Measurements from ENCODE around the gene ECSCR. TPM values are rescaled to one million over a fixed set of nuclear protein-coding genes. Genes with fewer than 3 reads are reported as not detected.

The ECSCR gene
- total RNA-seq, 1 experiment from 2014 or later, result not detected

- H3K4me1 Mint-ChIP-seq (ENCODE audit: low read depth, unreplicated experiment), result no peaks in the 10 kb centered on the region
- no peaks in the 10 kb centered on the region for H3K36me3 Mint-ChIP-seq (ENCODE audit: insufficient read depth, unreplicated experiment)
- no peak within 1 kb of the TSS for H3K27ac Mint-ChIP-seq (ENCODE audit: unreplicated experiment)
- intact Hi-C loops (cut with micrococcal nuclease; ENCODE audit: unreplicated experiment), result no loop called here
- H3K27me3 Mint-ChIP-seq (ENCODE audit: unreplicated experiment), result peaks cover 40% of the 10 kb centered on the region
- no TSS peak for BruUV-seq (replicated peaks)
- TF ChIP-seq, protein P1, sequence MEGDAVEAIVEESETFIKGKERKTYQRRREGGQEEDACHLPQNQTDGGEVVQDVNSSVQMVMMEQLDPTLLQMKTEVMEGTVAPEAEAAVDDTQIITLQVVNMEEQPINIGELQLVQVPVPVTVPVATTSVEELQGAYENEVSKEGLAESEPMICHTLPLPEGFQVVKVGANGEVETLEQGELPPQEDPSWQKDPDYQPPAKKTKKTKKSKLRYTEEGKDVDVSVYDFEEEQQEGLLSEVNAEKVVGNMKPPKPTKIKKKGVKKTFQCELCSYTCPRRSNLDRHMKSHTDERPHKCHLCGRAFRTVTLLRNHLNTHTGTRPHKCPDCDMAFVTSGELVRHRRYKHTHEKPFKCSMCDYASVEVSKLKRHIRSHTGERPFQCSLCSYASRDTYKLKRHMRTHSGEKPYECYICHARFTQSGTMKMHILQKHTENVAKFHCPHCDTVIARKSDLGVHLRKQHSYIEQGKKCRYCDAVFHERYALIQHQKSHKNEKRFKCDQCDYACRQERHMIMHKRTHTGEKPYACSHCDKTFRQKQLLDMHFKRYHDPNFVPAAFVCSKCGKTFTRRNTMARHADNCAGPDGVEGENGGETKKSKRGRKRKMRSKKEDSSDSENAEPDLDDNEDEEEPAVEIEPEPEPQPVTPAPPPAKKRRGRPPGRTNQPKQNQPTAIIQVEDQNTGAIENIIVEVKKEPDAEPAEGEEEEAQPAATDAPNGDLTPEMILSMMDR (IDR thresholded peaks at IDR 0.05; ENCODE audit: unreplicated experiment), result no peak
- no peak for DNase-seq
- CTCF ChIA-PET, result no interaction called here
- no peaks in the 10 kb centered on the region for H3K9me3 Mint-ChIP-seq (ENCODE audit: low read depth, unreplicated experiment)
- H3K4me3 Mint-ChIP-seq (ENCODE audit: low read depth, unreplicated experiment), result no peak within 1 kb of the TSS
Observed at GRCh38 chr5:139470821-139471300, 8.3 kb upstream of the ECSCR start, which contains the start of gene SMIM33. SMIM33 (plus strand) TSS chr5:139471004; CDS start chr5:139471122, 118 bp downstream.

DNA sequence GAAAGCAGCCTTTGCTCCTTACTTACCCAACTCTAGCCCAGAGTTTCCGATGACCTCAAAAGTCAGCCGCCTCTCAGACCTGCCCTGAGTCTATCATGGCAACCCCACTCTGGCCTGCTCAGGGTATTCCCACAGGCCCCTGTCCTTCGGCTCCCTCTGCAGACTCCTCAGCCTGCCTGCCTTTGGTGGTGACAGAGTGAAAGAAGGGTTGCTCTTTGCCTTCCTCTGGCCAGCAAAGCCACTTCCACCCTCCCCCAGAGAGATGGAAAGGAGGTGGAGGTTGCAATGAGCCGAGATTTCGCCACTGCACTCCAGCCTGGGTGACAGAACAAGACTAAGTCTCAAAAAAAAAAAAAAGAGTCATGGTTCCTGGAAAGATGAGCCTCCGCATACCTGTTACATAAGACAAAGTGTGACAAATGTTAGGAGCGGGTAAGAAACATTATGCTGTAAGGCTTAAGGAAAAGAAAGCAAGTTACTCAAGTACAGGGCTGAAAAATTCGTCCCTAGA, 5.9 kb upstream of the ECSCR start:
- H3K27me3 Mint-ChIP-seq (ENCODE audit: unreplicated experiment), result peaks cover 40% of the 10 kb centered on the region
- TF ChIP-seq, protein P1 (IDR thresholded peaks at IDR 0.05; ENCODE audit: unreplicated experiment), result no peak
- CTCF ChIA-PET, result no interaction called here

DNA sequence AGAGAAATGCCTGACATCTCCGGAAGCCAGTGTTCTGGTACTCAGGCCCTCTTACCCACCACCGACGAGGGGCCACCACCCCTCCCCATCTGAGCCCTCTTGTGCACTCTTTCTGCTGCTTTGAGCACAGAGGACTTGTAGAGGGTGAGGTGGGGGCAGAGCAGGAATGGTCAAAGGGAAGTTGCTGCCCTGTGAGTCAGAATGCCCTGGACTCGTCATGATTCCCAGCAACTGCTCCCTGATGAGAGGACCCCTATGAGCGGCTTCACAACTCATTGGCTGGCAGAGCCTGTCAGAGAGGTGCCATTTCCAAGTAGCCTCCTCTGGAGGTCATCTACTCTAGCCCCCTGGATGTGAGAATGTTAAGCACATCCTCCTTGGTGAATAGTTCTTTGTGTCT, 845 bp downstream of the ECSCR start:
- H3K4me3 Mint-ChIP-seq (ENCODE audit: low read depth, unreplicated experiment), result no peak overlapping the region
- TF ChIP-seq, protein P1 (IDR thresholded peaks at IDR 0.05; ENCODE audit: unreplicated experiment), result no peak
- H3K9me3 Mint-ChIP-seq (ENCODE audit: low read depth, unreplicated experiment), result no peaks in the 10 kb centered on the region
- CTCF ChIA-PET, result interaction anchor here (1.5 kb wide), 1 partner anchor 21 kb away, joined by 5 read pairs; the partner anchor contains the start of gene STING1
- no peaks in the 10 kb centered on the region for H3K36me3 Mint-ChIP-seq (ENCODE audit: insufficient read depth, unreplicated experiment)
- peaks cover 12% of the 10 kb centered on the region for H3K4me1 Mint-ChIP-seq (ENCODE audit: low read depth, unreplicated experiment)
- no peak for DNase-seq
- H3K27ac Mint-ChIP-seq (ENCODE audit: unreplicated experiment), result no peak overlapping the region
- intact Hi-C loops (cut with micrococcal nuclease; ENCODE audit: unreplicated experiment), result no loop called here
- no peaks in the 10 kb centered on the region for H3K27me3 Mint-ChIP-seq (ENCODE audit: unreplicated experiment)
- BruUV-seq (replicated peaks), result no TSS peak

More for the DNA sequence above, 5.9 kb upstream of the ECSCR start:
- H3K27ac Mint-ChIP-seq (ENCODE audit: unreplicated experiment), result no peak overlapping the region
- H3K4me1 Mint-ChIP-seq (ENCODE audit: low read depth, unreplicated experiment), result no peaks in the 10 kb centered on the region
- no TSS peak for BruUV-seq (replicated peaks)
- DNase-seq, result no peak
- H3K9me3 Mint-ChIP-seq (ENCODE audit: low read depth, unreplicated experiment), result no peaks in the 10 kb centered on the region
- intact Hi-C loops (cut with micrococcal nuclease; ENCODE audit: unreplicated experiment), result no loop called here
- H3K36me3 Mint-ChIP-seq (ENCODE audit: insufficient read depth, unreplicated experiment), result no peaks in the 10 kb centered on the region
- H3K4me3 Mint-ChIP-seq (ENCODE audit: low read depth, unreplicated experiment), result no peak overlapping the region

- peaks cover 12% of the 10 kb centered on the region for H3K4me1 Mint-ChIP-seq (ENCODE audit: low read depth, unreplicated experiment)
- H3K4me3 Mint-ChIP-seq (ENCODE audit: low read depth, unreplicated experiment), result no peak overlapping the region
- CTCF ChIA-PET, result interaction anchor here (1.5 kb wide), 1 partner anchor 21 kb away, joined by 5 read pairs; the partner anchor contains the start of gene STING1
- no TSS peak for BruUV-seq (replicated peaks)
- no peaks in the 10 kb centered on the region for H3K27me3 Mint-ChIP-seq (ENCODE audit: unreplicated experiment)
- no peaks in the 10 kb centered on the region for H3K9me3 Mint-ChIP-seq (ENCODE audit: low read depth, unreplicated experiment)
- H3K36me3 Mint-ChIP-seq (ENCODE audit: insufficient read depth, unreplicated experiment), result no peaks in the 10 kb centered on the region
- H3K27ac Mint-ChIP-seq (ENCODE audit: unreplicated experiment), result no peak overlapping the region
- no peak for DNase-seq
- TF ChIP-seq, protein P1 (IDR thresholded peaks at IDR 0.05; ENCODE audit: unreplicated experiment), result no peak
- intact Hi-C loops (cut with micrococcal nuclease; ENCODE audit: unreplicated experiment), result no loop called here
Observed at GRCh38 chr5:139461176-139461575, 1.4 kb downstream of the ECSCR start.

Data from Calu3 (cell line).